Measurements from ENCODE around the gene CELA2A.

CELA2A gene

DNA sequence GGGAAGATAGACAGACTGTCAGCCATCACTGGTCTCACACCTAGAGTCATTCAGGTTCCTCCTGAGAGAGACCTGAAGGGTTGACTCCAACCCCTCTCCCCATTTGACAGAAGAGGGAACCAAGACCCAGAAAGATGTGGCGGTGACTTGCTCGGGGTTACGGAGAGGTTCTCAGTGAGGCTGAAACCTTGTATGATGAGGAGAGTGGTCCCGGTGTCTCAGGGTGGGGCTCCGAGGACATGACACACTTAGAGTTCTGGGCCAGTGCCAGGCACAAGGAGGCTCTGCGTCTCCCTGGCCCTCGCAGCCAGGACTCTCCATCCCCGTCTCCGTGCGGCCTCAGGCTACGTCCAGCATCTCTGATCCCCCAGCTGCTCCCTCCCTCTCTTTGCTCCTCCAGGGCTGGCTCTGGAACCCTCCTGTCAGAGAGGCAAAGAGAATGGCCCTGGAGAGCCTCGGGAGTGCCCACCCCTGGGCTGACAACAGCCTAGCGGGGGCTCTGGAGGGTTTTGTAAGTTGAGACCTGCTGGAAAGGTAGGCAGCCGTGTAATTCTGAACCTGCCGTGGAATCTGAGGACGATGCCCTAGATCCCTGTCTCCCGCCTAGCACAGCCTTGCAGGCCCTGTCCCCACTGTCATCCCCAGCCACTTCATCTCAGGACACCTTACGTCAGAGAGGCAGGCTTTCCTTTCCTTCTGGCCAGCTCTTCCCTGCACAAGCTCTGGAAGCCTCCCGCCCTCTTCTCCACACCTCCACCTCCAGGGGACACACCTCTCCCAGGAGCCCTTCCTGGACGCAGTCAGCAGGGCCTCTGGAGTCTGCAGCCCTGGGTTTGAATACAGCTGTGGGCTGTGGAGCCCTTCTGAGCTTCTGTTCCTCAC is 42.7 kb upstream of the CELA2A start:
- DNase-seq (ENCODE audit: insufficient read length, low spot score), result no peak
- no peak for TF ChIP-seq POLR2A (IDR thresholded peaks at IDR 0.05; ENCODE audit: low read depth, low read length)
- TF ChIP-seq TAF1 (IDR thresholded peaks at IDR 0.05; ENCODE audit: low read depth, low read length), result no peak
- TF ChIP-seq POLR2AphosphoS5 (IDR thresholded peaks at IDR 0.05; ENCODE audit: low read depth, low read length), result no peak
- no peak for TF ChIP-seq POU2F2 (IDR thresholded peaks at IDR 0.05; ENCODE audit: low read depth, low read length)
- no peak for TF ChIP-seq SPI1 (IDR thresholded peaks at IDR 0.05; ENCODE audit: low read depth, low read length)
- no peak for TF ChIP-seq PAX5 (IDR thresholded peaks at IDR 0.05; ENCODE audit: insufficient read depth, low read length, severe bottlenecking)
- no peak for FAIRE-seq

DNA sequence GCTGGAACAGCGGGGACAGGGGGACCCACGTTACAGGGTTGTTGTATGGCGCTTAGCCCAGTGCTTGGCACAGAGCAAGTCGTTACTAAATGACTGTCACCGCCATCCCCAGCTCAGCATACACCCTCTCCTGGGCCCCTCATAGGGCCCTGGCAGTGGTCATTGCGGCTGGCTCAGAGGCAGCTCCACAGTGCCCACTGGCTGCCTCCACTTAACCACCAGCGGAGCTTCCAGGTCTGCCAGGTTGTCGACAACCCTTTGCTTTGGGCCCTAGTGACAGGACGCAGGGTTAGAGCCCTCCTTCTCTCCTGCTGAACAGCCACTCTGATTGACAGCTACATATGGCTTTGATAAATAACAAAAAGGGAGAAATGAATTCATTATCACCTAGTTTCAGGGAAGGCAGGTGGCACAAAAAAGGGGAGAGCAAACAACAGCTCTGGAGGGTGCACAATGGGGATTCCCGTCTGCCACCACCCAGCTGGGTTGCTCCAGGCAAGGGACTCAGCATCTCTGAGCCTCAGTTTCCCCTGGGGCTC is 42.0 kb upstream of the CELA2A start:
- TF ChIP-seq POLR2A (IDR thresholded peaks at IDR 0.05; ENCODE audit: low read depth, low read length) (no peak), POLR2AphosphoS5 (IDR thresholded peaks at IDR 0.05; ENCODE audit: low read depth, low read length) (no peak), TAF1 (IDR thresholded peaks at IDR 0.05; ENCODE audit: low read depth, low read length) (no peak), POU2F2 (IDR thresholded peaks at IDR 0.05; ENCODE audit: low read depth, low read length) (no peak), PAX5 (IDR thresholded peaks at IDR 0.05; ENCODE audit: insufficient read depth, low read length, severe bottlenecking) (no peak), SPI1 (IDR thresholded peaks at IDR 0.05; ENCODE audit: low read depth, low read length) (no peak)
- DNase-seq (ENCODE audit: insufficient read length, low spot score) (no peak), FAIRE-seq (no peak)

DNA sequence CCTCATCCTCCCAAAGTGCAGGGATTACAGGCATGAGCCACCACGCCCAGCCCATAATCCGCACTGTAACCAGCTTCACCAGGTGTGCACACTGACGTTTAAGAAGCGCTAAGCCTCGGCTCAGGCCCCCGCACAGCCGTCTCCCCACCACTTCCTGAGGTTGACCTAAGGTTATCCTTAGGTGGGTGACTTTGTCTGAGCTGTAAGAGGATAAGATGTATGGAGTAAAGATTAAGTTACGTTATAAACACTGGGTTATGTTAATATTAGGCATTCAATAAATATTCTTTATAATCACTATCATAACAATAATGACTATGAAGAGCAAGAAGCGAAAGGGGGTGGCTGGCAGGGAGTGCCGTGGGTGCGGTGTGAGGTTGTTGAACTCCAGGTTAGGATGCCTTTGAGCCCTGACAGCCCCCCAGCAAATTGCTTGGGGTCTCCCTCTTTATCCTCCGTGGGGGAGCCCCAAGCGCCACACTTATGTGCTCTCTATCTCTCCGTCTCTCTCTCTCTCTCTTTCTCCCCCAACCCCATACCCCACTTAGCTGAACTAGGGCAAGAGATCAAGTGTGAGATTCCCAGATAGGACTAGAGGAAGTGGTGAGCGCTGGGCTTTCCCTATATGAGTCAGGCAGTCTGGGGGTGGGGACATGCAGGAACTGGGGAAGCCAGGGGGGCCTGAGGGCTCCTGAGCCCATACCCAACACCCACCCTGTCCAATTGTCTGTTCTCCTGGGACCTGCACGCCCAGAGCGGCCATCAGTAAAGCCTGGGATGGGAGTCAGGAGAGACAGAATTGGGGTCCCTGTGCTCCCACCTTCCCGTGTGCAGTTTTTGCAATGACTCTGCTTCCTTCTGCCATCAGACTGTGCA is 39.2 kb upstream of the CELA2A start:
- FAIRE-seq (peak; percentile 78), DNase-seq (ENCODE audit: insufficient read length, low spot score) (no peak)
- TF ChIP-seq POLR2A (IDR thresholded peaks at IDR 0.05; ENCODE audit: low read depth, low read length) (no peak), SPI1 (IDR thresholded peaks at IDR 0.05; ENCODE audit: low read depth, low read length) (peak; percentile 82)

DNA sequence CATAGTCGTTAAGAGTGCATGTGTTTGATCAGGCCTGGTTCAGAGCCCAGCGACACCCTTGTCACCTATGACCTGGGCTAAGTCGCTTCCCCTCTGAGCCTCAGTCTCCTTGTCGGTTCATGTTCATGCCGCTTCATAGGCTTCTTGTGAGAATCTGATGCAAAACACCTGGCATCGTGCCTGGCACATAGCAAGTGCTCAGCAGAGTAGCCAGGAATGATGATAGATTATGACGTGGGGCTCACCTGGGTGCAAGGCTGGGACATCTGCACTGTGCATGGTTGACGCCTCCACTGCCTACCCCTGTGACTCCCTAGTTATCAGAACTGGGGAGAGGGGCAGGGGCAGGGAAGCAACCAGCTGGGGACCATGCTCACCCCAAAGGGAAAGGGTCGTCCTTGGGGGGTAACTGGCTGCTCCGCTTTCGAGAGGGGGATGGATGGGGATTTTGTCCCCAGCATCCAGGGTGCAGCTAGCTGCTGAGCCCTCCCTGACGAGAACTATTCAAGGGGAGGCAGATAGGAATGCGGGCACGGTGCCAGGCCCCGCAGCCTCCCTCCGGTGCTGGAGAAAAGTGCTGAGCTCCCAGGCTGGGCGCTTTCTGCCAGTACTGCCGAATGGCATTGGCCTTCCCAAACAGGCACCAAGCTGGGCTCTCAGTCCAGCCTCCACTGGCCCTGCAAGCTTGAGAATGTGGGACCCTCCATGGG is 37.6 kb upstream of the CELA2A start:
- TF ChIP-seq PAX5 (IDR thresholded peaks at IDR 0.05; ENCODE audit: insufficient read depth, low read length, severe bottlenecking) (no peak), POLR2AphosphoS5 (IDR thresholded peaks at IDR 0.05; ENCODE audit: low read depth, low read length) (no peak), SPI1 (IDR thresholded peaks at IDR 0.05; ENCODE audit: low read depth, low read length) (no peak), POU2F2 (IDR thresholded peaks at IDR 0.05; ENCODE audit: low read depth, low read length) (no peak), TAF1 (IDR thresholded peaks at IDR 0.05; ENCODE audit: low read depth, low read length) (no peak), POLR2A (IDR thresholded peaks at IDR 0.05; ENCODE audit: low read depth, low read length) (no peak)
- no peak for FAIRE-seq
- DNase-seq (ENCODE audit: insufficient read length, low spot score), result no peak

DNA sequence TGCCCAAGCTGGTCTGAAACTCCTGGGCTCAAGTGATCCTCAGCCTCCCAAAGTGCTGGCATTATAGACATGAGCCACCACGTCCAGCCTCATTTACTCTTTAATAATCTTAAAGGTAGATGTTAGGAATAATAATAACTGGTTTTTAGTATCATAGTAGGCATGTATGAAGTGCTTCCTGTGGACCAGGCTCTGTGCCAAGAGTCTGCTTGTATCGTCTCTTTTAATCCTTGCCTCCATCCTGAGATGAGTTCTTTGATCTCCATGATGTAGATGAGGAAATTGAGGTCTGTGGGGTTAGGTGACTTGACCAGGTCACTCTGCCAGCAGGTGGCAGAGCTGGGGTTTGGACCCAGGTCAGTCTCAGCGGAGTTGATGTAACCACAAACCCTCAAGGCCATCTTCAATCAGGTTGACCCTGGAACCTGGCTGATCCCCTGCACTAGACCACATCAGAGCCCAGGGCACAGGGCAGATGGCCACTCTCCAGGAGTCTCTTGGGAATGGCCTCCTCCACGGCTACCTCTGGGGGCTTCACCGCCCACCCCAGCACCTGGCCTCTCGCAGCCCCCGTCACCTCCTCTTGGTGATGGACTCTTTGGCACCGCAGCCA is 35.6 kb upstream of the CELA2A start:
- no peak for TF ChIP-seq POLR2AphosphoS5 (IDR thresholded peaks at IDR 0.05; ENCODE audit: low read depth, low read length)
- TF ChIP-seq TAF1 (IDR thresholded peaks at IDR 0.05; ENCODE audit: low read depth, low read length), result no peak
- TF ChIP-seq SPI1 (IDR thresholded peaks at IDR 0.05; ENCODE audit: low read depth, low read length), result no peak
- no peak for TF ChIP-seq POU2F2 (IDR thresholded peaks at IDR 0.05; ENCODE audit: low read depth, low read length)
- no peak for TF ChIP-seq POLR2A (IDR thresholded peaks at IDR 0.05; ENCODE audit: low read depth, low read length)
- TF ChIP-seq PAX5 (IDR thresholded peaks at IDR 0.05; ENCODE audit: insufficient read depth, low read length, severe bottlenecking), result no peak
- FAIRE-seq (no peak), DNase-seq (ENCODE audit: insufficient read length, low spot score) (no peak)

DNA sequence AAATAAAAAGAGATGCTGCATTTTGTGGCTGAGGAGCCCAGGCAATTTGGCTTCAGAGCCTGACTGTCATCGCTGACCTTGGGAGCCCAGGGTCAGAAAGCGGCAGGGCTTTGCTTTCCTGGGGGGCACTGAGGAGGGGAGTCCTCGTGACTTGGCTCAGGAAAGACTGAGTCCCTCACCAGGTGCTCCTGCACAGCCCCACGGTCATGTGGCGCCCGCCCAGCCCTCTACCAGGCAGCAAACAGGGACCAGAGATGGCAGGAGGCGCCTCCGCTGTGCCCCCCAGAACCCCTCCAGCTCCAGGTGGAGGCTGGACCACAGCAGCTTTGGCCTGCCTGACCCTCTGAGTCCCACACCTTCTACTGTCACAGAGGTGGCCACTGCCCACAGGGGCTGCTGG is 33.7 kb upstream of the CELA2A start:
- no peak for FAIRE-seq
- DNase-seq (ENCODE audit: insufficient read length, low spot score), result no peak
- TF ChIP-seq PAX5 (IDR thresholded peaks at IDR 0.05; ENCODE audit: insufficient read depth, low read length, severe bottlenecking) (no peak), POLR2A (IDR thresholded peaks at IDR 0.05; ENCODE audit: low read depth, low read length) (no peak), SPI1 (IDR thresholded peaks at IDR 0.05; ENCODE audit: low read depth, low read length) (no peak), POU2F2 (IDR thresholded peaks at IDR 0.05; ENCODE audit: low read depth, low read length) (no peak), TAF1 (IDR thresholded peaks at IDR 0.05; ENCODE audit: low read depth, low read length) (no peak), POLR2AphosphoS5 (IDR thresholded peaks at IDR 0.05; ENCODE audit: low read depth, low read length) (no peak)

DNA sequence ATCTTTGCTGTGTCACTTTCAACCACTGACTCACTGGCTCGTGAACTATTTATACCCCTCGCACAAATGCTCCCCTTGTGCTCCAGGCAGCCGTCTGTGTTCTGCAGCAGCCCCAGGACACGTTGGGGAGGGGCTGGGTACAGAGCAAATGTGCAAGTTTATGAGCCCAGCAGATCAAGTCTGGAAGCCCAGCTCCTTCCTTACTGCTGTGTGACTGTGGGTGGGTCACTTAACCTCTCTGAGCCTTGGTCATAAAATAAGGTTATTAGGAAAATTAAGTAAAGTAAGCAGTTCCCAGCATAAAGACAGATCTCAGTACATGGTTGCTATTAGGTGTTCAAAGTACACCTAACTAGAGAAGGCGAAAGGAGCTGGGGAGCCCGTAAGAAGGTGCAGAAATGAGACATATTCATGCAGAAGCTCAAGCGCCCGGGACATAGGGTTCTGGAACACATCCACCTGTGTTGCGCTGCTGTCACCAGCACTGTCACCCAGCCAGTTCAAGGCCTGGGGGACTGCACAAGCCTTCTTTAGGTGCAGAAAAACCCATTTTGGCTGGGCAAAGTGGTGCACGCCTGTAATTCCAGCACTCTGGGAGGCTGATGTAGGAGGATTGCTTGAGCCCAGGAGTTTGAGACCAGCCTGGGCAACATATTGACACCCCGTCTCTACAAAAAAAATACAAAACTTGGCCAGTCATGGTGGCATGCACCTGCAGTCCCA is 33.0 kb upstream of the CELA2A start:
- DNase-seq (ENCODE audit: insufficient read length, low spot score) (no peak), FAIRE-seq (no peak)
- TF ChIP-seq POLR2A (IDR thresholded peaks at IDR 0.05; ENCODE audit: low read depth, low read length) (no peak), SPI1 (IDR thresholded peaks at IDR 0.05; ENCODE audit: low read depth, low read length) (no peak), POU2F2 (IDR thresholded peaks at IDR 0.05; ENCODE audit: low read depth, low read length) (no peak), TAF1 (IDR thresholded peaks at IDR 0.05; ENCODE audit: low read depth, low read length) (no peak)

DNA sequence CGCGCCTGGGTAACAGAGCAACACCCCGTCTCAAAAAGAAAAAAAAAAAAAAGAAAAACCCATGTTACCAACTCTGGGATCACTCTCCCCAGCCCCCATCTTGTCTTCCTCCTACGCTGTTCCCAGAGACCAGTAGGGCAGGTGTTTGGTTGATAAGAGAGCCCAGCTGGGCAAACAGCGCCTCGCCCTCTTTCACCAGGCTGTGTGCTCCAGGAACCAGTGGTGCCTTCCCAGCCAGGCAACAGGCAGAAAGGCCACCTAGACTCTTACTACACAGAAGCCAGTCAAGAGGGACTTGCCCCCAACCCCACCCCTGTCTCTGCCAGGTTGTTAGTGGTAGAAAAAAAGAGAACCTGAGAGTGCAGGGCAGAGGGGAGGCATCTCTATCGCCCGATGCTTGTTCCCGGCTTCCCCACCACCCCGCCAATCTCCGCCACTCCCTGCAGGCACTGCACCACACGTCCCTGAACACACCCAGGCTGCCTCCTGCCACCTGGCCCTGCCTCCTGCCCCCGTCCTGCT is 32.3 kb upstream of the CELA2A start:
- TF ChIP-seq POLR2AphosphoS5 (IDR thresholded peaks at IDR 0.05; ENCODE audit: low read depth, low read length), result no peak
- TF ChIP-seq POLR2A (IDR thresholded peaks at IDR 0.05; ENCODE audit: low read depth, low read length), result no peak
- TF ChIP-seq POU2F2 (IDR thresholded peaks at IDR 0.05; ENCODE audit: low read depth, low read length), result no peak
- TF ChIP-seq PAX5 (IDR thresholded peaks at IDR 0.05; ENCODE audit: insufficient read depth, low read length, severe bottlenecking), result no peak
- no peak for TF ChIP-seq TAF1 (IDR thresholded peaks at IDR 0.05; ENCODE audit: low read depth, low read length)
- TF ChIP-seq SPI1 (IDR thresholded peaks at IDR 0.05; ENCODE audit: low read depth, low read length), result no peak
- no peak for FAIRE-seq
- DNase-seq (ENCODE audit: insufficient read length, low spot score), result no peak
